ENCODE results near the gene DHRS1.

DHRS1 gene

DNA sequence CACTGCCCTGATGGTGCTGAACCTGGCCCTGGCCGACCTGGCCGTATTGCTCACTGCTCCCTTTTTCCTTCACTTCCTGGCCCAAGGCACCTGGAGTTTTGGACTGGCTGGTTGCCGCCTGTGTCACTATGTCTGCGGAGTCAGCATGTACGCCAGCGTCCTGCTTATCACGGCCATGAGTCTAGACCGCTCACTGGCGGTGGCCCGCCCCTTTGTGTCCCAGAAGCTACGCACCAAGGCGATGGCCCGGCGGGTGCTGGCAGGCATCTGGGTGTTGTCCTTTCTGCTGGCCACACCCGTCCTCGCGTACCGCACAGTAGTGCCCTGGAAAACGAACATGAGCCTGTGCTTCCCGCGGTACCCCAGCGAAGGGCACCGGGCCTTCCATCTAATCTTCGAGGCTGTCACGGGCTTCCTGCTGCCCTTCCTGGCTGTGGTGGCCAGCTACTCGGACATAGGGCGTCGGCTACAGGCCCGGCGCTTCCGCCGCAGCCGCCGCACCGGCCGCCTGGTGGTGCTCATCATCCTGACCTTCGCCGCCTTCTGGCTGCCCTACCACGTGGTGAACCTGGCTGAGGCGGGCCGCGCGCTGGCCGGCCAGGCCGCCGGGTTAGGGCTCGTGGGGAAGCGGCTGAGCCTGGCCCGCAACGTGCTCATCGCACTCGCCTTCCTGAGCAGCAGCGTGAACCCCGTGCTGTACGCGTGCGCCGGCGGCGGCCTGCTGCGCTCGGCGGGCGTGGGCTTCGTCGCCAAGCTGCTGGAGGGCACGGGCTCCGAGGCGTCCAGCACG is 16.4 kb upstream of the DHRS1 start:
- TF ChIP-seq, protein P1, sequence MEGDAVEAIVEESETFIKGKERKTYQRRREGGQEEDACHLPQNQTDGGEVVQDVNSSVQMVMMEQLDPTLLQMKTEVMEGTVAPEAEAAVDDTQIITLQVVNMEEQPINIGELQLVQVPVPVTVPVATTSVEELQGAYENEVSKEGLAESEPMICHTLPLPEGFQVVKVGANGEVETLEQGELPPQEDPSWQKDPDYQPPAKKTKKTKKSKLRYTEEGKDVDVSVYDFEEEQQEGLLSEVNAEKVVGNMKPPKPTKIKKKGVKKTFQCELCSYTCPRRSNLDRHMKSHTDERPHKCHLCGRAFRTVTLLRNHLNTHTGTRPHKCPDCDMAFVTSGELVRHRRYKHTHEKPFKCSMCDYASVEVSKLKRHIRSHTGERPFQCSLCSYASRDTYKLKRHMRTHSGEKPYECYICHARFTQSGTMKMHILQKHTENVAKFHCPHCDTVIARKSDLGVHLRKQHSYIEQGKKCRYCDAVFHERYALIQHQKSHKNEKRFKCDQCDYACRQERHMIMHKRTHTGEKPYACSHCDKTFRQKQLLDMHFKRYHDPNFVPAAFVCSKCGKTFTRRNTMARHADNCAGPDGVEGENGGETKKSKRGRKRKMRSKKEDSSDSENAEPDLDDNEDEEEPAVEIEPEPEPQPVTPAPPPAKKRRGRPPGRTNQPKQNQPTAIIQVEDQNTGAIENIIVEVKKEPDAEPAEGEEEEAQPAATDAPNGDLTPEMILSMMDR (IDR thresholded peaks at IDR 0.05; ENCODE audit: low read depth, low read length): no peak
- Histone ChIP-seq H3K4me3 (ENCODE audit: low read depth, low read length) (no peak overlapping the region), H3K4me1 (peaks cover 3% of the 10 kb centered on the region), H3K36me3 (no peaks in the 10 kb centered on the region), H3K9me3 (peaks cover 10% of the 10 kb centered on the region), H3K27me3 (peaks cover 54% of the 10 kb centered on the region)
- DNase-seq: peak; percentile 50

DNA sequence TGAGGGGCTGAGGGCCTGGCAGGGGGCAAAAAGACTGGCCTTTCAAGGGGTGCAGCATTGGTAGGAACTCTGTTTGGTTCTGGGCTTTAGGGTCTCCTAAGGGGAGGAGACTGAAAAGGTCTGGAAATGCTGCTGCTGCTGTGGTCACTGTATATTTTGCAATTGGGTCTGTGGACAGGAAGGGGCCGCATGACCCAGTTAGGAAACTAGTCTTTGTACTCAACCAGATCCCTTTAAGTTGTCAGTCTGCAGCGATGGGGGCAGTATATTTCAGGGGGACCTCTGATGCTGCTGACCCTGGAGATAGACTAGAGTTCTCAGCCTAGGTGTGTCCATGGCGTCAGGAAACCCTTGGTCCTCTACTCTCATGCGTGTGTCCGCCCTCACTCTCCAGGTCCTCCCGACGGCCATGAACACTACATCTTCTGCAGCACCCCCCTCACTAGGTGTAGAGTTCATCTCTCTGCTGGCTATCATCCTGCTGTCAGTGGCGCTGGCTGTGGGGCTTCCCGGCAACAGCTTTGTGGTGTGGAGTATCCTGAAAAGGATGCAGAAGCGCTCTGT is 15.7 kb upstream of the DHRS1 start:
- H3K36me3 ChIP-seq: peaks cover 4% of the 10 kb centered on the region; the same call in 1 of the 2 replicates
- peaks cover 10% of the 10 kb centered on the region for H3K9me3 ChIP-seq
- TF ChIP-seq, protein P1 (IDR thresholded peaks at IDR 0.05; ENCODE audit: low read depth, low read length): no peak
- H3K4me1 ChIP-seq: peaks cover 3% of the 10 kb centered on the region
- no peak for DNase-seq
- no peak overlapping the region for H3K4me3 ChIP-seq (ENCODE audit: low read depth, low read length)
- H3K27me3 ChIP-seq: peaks cover 48% of the 10 kb centered on the region

DNA sequence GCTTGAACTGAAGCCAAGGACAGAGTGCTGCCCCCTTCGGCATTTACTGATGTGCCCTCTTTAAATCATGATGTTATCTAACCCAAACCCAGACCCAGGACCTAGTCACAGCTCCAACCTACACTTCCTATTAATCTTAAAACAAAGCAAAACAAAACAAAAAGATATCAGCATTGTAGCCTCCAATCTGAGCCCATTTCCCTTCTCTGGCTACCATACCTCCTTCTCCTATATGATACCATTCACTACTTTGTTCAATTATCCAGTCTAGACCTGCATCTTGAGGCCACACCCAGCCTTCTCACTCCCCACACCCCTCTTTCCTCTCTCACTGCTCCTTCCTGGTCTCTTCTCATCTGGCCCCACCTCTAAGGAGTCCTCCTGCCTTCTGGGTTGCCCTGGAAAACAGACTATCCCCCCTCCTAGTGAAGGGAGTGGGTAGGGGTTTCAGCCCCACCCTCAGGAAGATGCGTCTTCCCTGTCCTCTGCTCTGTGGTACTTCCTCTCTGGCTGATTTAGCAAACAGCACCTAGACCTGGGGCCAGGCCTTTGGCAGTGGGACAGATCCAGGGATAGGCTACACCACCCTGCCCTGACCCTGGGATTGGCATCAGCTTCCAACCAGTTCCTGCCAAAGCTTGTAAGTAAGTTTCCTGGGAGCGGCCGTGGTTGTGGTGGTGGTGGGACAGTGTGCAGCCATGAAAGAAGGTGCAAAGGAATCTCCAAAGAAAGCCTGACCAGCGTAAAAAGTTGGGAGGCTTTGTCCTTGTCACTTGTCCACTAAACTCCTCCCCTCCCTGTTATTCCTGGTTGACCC is 15.0 kb upstream of the DHRS1 start:
- peaks cover 8% of the 10 kb centered on the region; the same call in 1 of the 2 replicates for H3K36me3 ChIP-seq
- TF ChIP-seq, protein P1 (IDR thresholded peaks at IDR 0.05; ENCODE audit: low read depth, low read length): no peak
- peaks cover 3% of the 10 kb centered on the region for H3K4me1 ChIP-seq
- H3K9me3 ChIP-seq: peaks cover 10% of the 10 kb centered on the region
- peaks cover 41% of the 10 kb centered on the region for H3K27me3 ChIP-seq
- DNase-seq: no peak
- H3K4me3 ChIP-seq (ENCODE audit: low read depth, low read length): no peak overlapping the region

DNA sequence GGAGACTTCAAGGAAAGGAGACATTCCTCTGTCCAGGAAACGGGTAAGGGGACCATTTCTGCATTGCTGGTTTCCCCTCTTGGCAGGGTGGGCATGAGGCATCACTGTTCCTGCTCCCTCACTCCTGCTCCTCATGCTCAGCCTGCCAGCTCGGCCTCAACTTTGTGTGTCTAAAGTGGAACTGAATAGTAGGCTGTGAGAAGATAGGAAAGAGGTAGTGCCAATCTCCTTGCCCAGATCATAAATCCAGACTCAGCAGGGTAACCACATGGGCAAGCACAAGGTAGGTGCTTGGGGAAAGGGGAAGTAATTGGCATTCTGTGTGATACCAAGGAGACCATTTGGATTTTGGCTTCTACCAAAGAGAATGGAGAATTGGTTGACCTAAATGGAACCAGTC is 14.3 kb upstream of the DHRS1 start:
- Histone ChIP-seq H3K4me1 (peaks cover 3% of the 10 kb centered on the region), H3K27me3 (peaks cover 35% of the 10 kb centered on the region), H3K36me3 (peaks cover 8% of the 10 kb centered on the region; the same call in 1 of the 2 replicates), H3K9me3 (peaks cover 10% of the 10 kb centered on the region), H3K4me3 (ENCODE audit: low read depth, low read length) (no peak overlapping the region)
- DNase-seq: no peak
- TF ChIP-seq, protein P1 (IDR thresholded peaks at IDR 0.05; ENCODE audit: low read depth, low read length): no peak

DNA sequence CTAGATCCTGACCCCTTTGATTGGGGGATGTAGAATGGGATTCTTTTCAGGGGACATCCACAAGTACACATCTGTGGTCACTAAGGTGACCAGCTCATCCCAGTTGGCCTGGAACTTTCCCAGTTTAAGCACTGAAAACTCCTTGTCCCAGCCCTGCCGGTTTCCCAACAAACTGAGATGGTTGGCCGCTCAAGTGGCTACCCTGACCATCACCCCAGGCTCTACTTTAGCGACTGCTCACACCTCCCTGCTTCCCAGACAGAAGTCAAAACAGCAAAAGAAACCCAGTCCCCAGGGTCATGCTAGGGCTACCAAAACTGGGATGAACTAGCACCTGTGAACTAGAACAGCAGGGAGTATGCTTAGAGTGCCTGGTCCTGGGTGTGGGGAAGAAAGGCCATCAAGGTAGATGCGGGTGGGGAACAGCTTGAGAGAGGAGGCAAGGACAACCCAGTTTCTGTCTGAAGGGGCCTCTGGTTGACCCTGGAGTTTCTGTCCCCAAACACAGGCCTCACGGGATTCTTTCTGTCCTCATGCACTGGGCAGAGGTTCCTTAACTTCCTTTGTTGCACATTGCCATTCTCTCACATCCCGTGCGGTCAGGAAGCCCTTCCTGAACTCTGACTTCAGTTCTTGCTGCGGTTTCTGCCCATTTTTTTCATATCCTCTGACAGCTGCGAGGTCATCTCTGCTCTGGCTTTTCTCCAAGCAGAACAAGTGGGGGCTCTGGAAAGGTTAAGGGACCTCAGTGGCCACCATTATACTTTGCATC is 13.3 kb upstream of the DHRS1 start:
- H3K4me1 ChIP-seq: peaks cover 3% of the 10 kb centered on the region
- H3K4me3 ChIP-seq (ENCODE audit: low read depth, low read length): no peak overlapping the region
- TF ChIP-seq, protein P1 (IDR thresholded peaks at IDR 0.05; ENCODE audit: low read depth, low read length): no peak
- DNase-seq: no peak
- H3K27me3 ChIP-seq: peaks cover 25% of the 10 kb centered on the region
- H3K36me3 ChIP-seq: peaks cover 9% of the 10 kb centered on the region
- H3K9me3 ChIP-seq: peaks cover 10% of the 10 kb centered on the region

Measured in BE2C (cell line).